GM12875 (cell line): ENCODE data around the gene NFATC1.

Experiments used
- H3K4me3 ChIP-seq: one replicate; pipeline ENCODE4 v1.5.1; 2011; ENCODE audit warnings: low read depth, low read length, control low read depth
- CTCF ChIP-seq: IDR thresholded peaks from 2 replicates; pipeline ENCODE4 v1.5.1; 2011; ENCODE audit warnings: low read depth, mild to moderate bottlenecking, control low read depth, inconsistent platforms, low read length, moderate library complexity, borderline replicate concordance; ENCODE audit not compliant: insufficient read depth

Gene NFATC1

GRCh38 chr18:79458917-79459803 is 63.4 kb downstream of the NFATC1 start:
- no peak overlapping the region for H3K4me3 ChIP-seq
- TF ChIP-seq CTCF: no peak

- no peak for TF ChIP-seq CTCF
- H3K4me3 ChIP-seq: no peak overlapping the region
Observed at GRCh38 chr18:79459946-79460480, 64.3 kb downstream of the NFATC1 start.

- no peak overlapping the region for H3K4me3 ChIP-seq
- no peak for TF ChIP-seq CTCF
Observed at GRCh38 chr18:79460481-79461300, 65.0 kb downstream of the NFATC1 start.

GRCh38 chr18:79461627-79462026 is 65.9 kb downstream of the NFATC1 start:
- H3K4me3 ChIP-seq: no peak overlapping the region
- no peak for TF ChIP-seq CTCF

GRCh38 chr18:79463424-79463960 is 67.8 kb downstream of the NFATC1 start:
- no peak overlapping the region for H3K4me3 ChIP-seq
- no peak for TF ChIP-seq CTCF

GRCh38 chr18:79465392-79465991 is 69.8 kb downstream of the NFATC1 start:
- no peak for TF ChIP-seq CTCF
- peak overlapping the region; percentile 54 for H3K4me3 ChIP-seq
